Fibroblast of the conjunctiva (primary cell): ENCODE data around the gene MXI1.

ENCODE experiments used
- DNase-seq: peaks from one replicate; pipeline ENCODE4 v3.0.0-alpha.2; 2010; ENCODE audit warnings: low read depth

The MXI1 gene

GRCh38 chr10:110275128-110275729 lies 67.8 kb downstream of the MXI1 start:
- no peak for DNase-seq

GRCh38 chr10:110276603-110277002 lies 69.2 kb downstream of the MXI1 start:
- no peak for DNase-seq

GRCh38 chr10:110277591-110277990 lies 70.2 kb downstream of the MXI1 start:
- DNase-seq, result no peak

- DNase-seq, result no peak
Observed at GRCh38 chr10:110278562-110279406, 71.4 kb downstream of the MXI1 start.

- peak; percentile 55 for DNase-seq
Observed at GRCh38 chr10:110279407-110279986, 72.1 kb downstream of the MXI1 start.

GRCh38 chr10:110284262-110284661 lies 76.9 kb downstream of the MXI1 start:
- DNase-seq, result no peak

- DNase-seq, result no peak
Observed at GRCh38 chr10:110285501-110285900, 78.1 kb downstream of the MXI1 start.

- DNase-seq, result no peak
Observed at GRCh38 chr10:110286841-110287240, 79.4 kb downstream of the MXI1 start.

GRCh38 chr10:110296966-110297365 lies 89.6 kb downstream of the MXI1 start:
- DNase-seq, result no peak

GRCh38 chr10:110300486-110300986 lies 93.1 kb downstream of the MXI1 start:
- no peak for DNase-seq

- no peak for DNase-seq
Observed at GRCh38 chr10:110303681-110304080, 96.3 kb downstream of the MXI1 start.

GRCh38 chr10:110304394-110304779 lies 97.0 kb downstream of the MXI1 start:
- no peak for DNase-seq

- peak; percentile 96 for DNase-seq
Observed at GRCh38 chr10:110304780-110305421, 97.5 kb downstream of the MXI1 start, which contains the start of gene SMNDC1. TSS of gene SMNDC1 (minus strand) at chr10:110304920. CDS start at chr10:110303587, 1,333 bp downstream.

GRCh38 chr10:110305767-110306451 lies 98.5 kb downstream of the MXI1 start:
- peak; percentile 83 for DNase-seq

GRCh38 chr10:110306452-110306768 lies 99.0 kb downstream of the MXI1 start:
- no peak for DNase-seq

GRCh38 chr10:110307805-110308204 lies 100.4 kb downstream of the MXI1 start:
- no peak for DNase-seq

GRCh38 chr10:110310741-110311140 lies 103.3 kb downstream of the MXI1 start:
- no peak for DNase-seq

- DNase-seq, result peak; percentile 49
Observed at GRCh38 chr10:110311357-110311949, 104.0 kb downstream of the MXI1 start.

- no peak for DNase-seq
Observed at GRCh38 chr10:110312206-110312605, 104.8 kb downstream of the MXI1 start.

- no peak for DNase-seq
Observed at GRCh38 chr10:110313674-110314073, 106.3 kb downstream of the MXI1 start.
